GM12874 (cell line): ENCODE results near the gene DTNBP1.

Experiments
- TF ChIP-seq, protein P1 (sequence below): IDR thresholded peaks from 2 replicates; pipeline ENCODE4 v1.5.1; 2011; ENCODE audit warnings: low read depth, mild to moderate bottlenecking, control low read depth, low read length, moderate library complexity; ENCODE audit not compliant: insufficient read depth

Gene DTNBP1

GRCh38 chr6:15653581-15653980 is 9.2 kb downstream of the DTNBP1 start:
- TF ChIP-seq, protein P1, sequence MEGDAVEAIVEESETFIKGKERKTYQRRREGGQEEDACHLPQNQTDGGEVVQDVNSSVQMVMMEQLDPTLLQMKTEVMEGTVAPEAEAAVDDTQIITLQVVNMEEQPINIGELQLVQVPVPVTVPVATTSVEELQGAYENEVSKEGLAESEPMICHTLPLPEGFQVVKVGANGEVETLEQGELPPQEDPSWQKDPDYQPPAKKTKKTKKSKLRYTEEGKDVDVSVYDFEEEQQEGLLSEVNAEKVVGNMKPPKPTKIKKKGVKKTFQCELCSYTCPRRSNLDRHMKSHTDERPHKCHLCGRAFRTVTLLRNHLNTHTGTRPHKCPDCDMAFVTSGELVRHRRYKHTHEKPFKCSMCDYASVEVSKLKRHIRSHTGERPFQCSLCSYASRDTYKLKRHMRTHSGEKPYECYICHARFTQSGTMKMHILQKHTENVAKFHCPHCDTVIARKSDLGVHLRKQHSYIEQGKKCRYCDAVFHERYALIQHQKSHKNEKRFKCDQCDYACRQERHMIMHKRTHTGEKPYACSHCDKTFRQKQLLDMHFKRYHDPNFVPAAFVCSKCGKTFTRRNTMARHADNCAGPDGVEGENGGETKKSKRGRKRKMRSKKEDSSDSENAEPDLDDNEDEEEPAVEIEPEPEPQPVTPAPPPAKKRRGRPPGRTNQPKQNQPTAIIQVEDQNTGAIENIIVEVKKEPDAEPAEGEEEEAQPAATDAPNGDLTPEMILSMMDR, result no peak

DNA sequence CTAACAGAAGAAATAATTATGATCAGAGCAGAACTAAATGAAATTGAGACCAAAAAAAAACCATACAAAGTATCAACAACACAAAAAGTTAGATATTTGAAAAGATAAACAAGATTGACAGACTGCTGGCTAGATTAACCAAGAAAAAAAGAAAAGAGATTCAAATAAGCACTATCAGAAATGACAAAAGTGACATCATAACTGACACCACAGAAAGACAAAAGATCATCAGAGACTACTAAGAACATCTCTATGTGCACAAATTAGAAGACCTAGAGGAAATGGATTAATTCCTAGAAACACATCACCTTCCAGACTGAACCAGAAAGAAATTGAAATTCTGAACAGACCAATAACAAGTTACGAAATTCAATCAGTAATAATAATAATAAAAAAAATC is 17.9 kb downstream of the DTNBP1 start:
- TF ChIP-seq, protein P1, result no peak

GRCh38 chr6:15643542-15643941 is 19.3 kb downstream of the DTNBP1 start:
- TF ChIP-seq, protein P1, result no peak

DNA sequence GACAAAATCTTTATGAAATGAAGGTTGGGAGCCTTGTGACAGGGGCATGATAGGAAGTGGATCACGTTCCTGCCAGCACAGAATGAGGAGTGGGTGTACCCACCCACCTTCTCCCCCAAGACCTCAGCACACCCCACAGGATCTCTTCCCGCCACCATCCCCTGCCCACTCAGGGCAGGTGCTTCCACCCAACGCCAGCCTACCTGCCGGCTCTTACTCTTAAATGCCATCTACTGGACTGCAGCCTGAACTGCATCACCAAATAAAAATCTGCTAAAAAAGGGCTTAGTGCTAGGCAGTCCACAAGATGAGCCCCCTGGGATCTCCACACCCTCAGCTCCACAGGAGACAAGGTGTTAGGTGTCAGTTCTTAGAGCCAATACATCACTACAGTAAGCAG is 20.6 kb downstream of the DTNBP1 start:
- TF ChIP-seq, protein P1, result peak; percentile 32; the same call in 1 of the 2 replicates

DNA sequence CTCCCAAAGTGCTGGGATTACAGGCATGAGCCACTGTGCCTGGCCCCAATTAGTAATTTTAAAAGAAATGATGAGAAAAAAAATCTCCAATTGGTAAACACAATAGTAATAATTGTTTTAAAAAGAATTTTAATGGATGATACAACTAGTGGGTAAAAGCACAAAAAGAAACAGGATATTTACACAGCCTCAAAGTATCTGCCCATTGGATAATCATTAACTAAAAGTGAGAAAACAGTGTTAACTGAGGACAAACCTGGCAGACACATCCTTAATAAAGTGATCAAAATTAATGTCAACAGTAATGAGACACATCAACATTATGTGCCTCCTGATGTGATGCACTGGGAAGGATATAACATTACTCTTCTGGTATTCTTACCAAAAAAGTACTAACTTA is 24.5 kb downstream of the DTNBP1 start:
- TF ChIP-seq, protein P1, result no peak

DNA sequence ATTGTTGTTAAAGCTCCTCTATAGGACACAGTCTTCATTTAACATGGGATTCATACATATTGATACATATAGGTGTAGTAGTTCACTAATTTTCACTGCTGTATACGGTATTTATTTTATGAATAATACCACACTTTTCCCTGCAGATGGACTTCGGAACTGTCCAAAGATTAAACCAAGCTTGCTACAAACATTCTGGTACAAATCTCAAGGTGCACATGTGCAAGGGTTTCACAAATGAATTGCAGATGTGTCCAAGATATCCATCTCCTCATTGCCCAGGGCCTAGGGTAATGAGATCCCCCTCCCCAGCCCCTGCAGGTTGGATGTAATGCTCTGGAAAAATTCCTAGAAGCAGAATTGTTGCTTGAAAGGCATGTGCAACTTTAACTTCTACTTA is 31.4 kb downstream of the DTNBP1 start:
- TF ChIP-seq, protein P1, result no peak

DNA sequence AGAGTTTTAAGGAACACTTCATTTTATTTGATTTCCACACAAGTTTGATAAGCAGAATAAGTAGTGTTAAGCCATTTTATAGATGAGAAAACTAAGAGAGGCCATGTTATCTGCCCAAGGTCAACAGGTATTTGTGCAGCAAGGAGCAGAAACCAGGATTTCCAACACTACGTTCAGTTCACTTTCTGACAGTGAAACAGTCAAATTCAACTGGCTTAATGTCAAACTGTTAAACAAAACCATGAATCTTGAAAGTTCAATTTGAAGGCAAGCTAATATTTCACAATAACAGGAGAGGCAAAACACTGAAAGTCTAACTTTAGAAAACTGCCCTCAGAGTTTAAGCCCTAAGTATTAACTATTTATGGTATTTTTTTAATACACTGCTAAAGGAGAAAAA is 32.6 kb downstream of the DTNBP1 start:
- TF ChIP-seq, protein P1, result no peak

DNA sequence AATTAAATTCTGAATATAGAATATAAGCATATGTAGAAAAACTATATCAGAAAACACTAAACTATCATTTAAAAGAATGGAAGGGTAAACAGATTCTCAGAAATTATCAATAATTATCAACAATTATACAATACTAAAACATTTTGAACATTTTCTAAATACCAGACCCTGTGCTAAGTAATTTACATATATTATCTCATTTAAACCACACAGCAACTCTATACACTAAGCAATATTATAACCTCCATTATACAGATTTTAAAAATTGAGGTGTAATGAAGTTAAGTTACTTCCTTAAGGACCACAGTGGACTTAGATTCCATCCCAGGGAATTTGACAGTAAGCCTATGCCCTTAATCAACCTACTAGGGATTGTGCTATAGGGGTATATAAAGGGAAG is 33.3 kb downstream of the DTNBP1 start:
- TF ChIP-seq, protein P1, result no peak
